Common myeloid progenitor, CD34-positive (primary cell): ENCODE results near the gene PACRG.

Experiments
- CTCF ChIA-PET: fragments of 350-600 bp; sonication (Branson Sonifier 250); formaldehyde crosslinking; loops from one replicate; lab custom pipeline; 2021; ENCODE audit warnings: antibody characterized with exemption; lab: Charles Lee
- POLR2A ChIA-PET: fragments of 350-600 bp; sonication (Branson Sonifier 250); formaldehyde crosslinking; loops from one replicate; lab custom pipeline; 2021; ENCODE audit warnings: antibody characterized with exemption; lab: Charles Lee
- DNase-seq, 3 donors: peaks; one replicate each; pipeline versions ENCODE4 v3.0.0 to v3.0.0-alpha.2; 2013
- H3K27ac ChIP-seq, 2 experiments: 1 replicate in 1 of 2; 2 replicates in 1 of 2; pipeline ENCODE4 v1.7.0; 2013; ENCODE audit warnings: inconsistent platforms in 2 of 2, low read length in 2 of 2, mild to moderate bottlenecking in 2 of 2, low read depth in 1 of 2, moderate library complexity in 1 of 2; ENCODE audit not compliant: severe bottlenecking in 2 of 2, insufficient read depth in 1 of 2, poor library complexity in 1 of 2
- H3K27me3 ChIP-seq, 5 experiments: replicated peaks in 2 of 5; 1 replicate in 3 of 5; 2 replicates in 2 of 5; pipeline versions ENCODE4 v1.6.1 to v1.7.0; 2013; ENCODE audit warnings: low read length in 4 of 5, mild to moderate bottlenecking in 2 of 5, moderate library complexity in 2 of 5, inconsistent platforms in 1 of 5; ENCODE audit not compliant: insufficient read depth in 5 of 5, control insufficient read depth in 4 of 5
- H3K36me3 ChIP-seq, 4 experiments: 1 replicate in 2 of 4; 2 replicates in 2 of 4; pipeline versions ENCODE4 v1.6.1 to v1.7.0; 2013; ENCODE audit warnings: low read length in 3 of 4, control low read depth in 1 of 4, mild to moderate bottlenecking in 1 of 4; ENCODE audit not compliant: control insufficient read depth in 4 of 4, insufficient read depth in 4 of 4
- H3K4me1 ChIP-seq, 4 experiments: 1 replicate in 3 of 4; 2 replicates in 1 of 4; pipeline versions ENCODE4 v1.6.1 to v1.7.1; 2013; ENCODE audit warnings: low read length in 3 of 4, mild to moderate bottlenecking in 3 of 4, control low read depth in 1 of 4, inconsistent platforms in 1 of 4, moderate library complexity in 1 of 4; ENCODE audit not compliant: control insufficient read depth in 4 of 4, insufficient read depth in 4 of 4; ENCODE audit errors: control extremely low read depth in 1 of 4
- H3K4me3 ChIP-seq, 7 experiments: 1 replicate in 4 of 7; 2 replicates in 3 of 7; pipeline versions ENCODE4 v1.5.1 to v1.7.0; 2013; ENCODE audit warnings: mild to moderate bottlenecking in 7 of 7, low read length in 6 of 7, moderate library complexity in 6 of 7, inconsistent platforms in 2 of 7, low read depth in 2 of 7, control low read depth in 1 of 7; ENCODE audit not compliant: insufficient read depth in 4 of 7, control insufficient read depth in 1 of 7; ENCODE audit errors: extremely low read depth in 1 of 7
- H3K9me3 ChIP-seq, 5 experiments: 1 replicate in 4 of 5; 2 replicates in 1 of 5; pipeline versions ENCODE4 v1.6.1 to v1.7.1; 2013; ENCODE audit warnings: low read length in 4 of 5, mild to moderate bottlenecking in 2 of 5, inconsistent platforms in 1 of 5, low read depth in 1 of 5, moderate library complexity in 1 of 5; ENCODE audit not compliant: control insufficient read depth in 4 of 5, insufficient read depth in 2 of 5; ENCODE audit errors: control extremely low read depth in 1 of 5
- WGBS: methylation state at CpG from one replicate; pipeline ENCODE4 v1.1.5; 2013; ENCODE audit not compliant: insufficient coverage; 5-methylcytosine and 5-hydroxymethylcytosine counted together

Gene PACRG

GRCh38 chr6:163166507-163166906 lies 438.7 kb downstream of the PACRG start:
- no peaks in the 10 kb centered on the region for H3K27me3 ChIP-seq
- H3K9me3 ChIP-seq = no peaks in the 10 kb centered on the region
- no peak for DNase-seq
- WGBS = no CpG with 5 or more reads among the region's 3 CpGs
- H3K27ac ChIP-seq = no peak overlapping the region
- H3K36me3 ChIP-seq = no peaks in the 10 kb centered on the region
- ChIA-PET CTCF (no interaction called here), POLR2A (interaction anchor here (0.6 kb wide), 1 partner anchor 23 kb away, joined by 3 read pairs; no protein-coding TSS in a partner anchor)
- no peak overlapping the region for H3K4me3 ChIP-seq
- H3K4me1 ChIP-seq = no peaks in the 10 kb centered on the region

- WGBS = over 99% methylated on average over 11 of the region's 11 CpGs
- Histone ChIP-seq H3K4me3 (no peak overlapping the region), H3K4me1 (no peaks in the 10 kb centered on the region), H3K27ac (no peak overlapping the region), H3K36me3 (no peaks in the 10 kb centered on the region), H3K9me3 (no peaks in the 10 kb centered on the region), H3K27me3 (no peaks in the 10 kb centered on the region)
- no peak for DNase-seq
- CTCF ChIA-PET = interaction anchor here (0.9 to 1.5 kb wide), 3 partner anchors 41 to 155 kb away, joined by 3 read pairs; no protein-coding TSS in a partner anchor
- POLR2A ChIA-PET = no interaction called here
Measured at GRCh38 chr6:163169521-163169920, 441.7 kb downstream of the PACRG start.

GRCh38 chr6:163170294-163170883 lies 442.6 kb downstream of the PACRG start:
- H3K4me3 ChIP-seq = no peak overlapping the region
- no peaks in the 10 kb centered on the region for H3K27me3 ChIP-seq
- POLR2A ChIA-PET = no interaction called here
- H3K27ac ChIP-seq = no peak overlapping the region
- CTCF ChIA-PET = interaction anchor here (0.9 to 2.0 kb wide), 7 partner anchors 9 to 155 kb away, joined by 3 to 7 read pairs (median 3); no protein-coding TSS in a partner anchor
- no peaks in the 10 kb centered on the region for H3K4me1 ChIP-seq
- no peaks in the 10 kb centered on the region for H3K9me3 ChIP-seq
- no peaks in the 10 kb centered on the region for H3K36me3 ChIP-seq
- peak; percentile 25 to 41 (median 38) for DNase-seq
- 86% methylated on average over 13 of the region's 14 CpGs for WGBS

GRCh38 chr6:163173741-163174140 lies 446.0 kb downstream of the PACRG start:
- Histone ChIP-seq H3K27me3 (no peaks in the 10 kb centered on the region), H3K4me3 (no peak overlapping the region), H3K36me3 (no peaks in the 10 kb centered on the region), H3K27ac (no peak overlapping the region), H3K4me1 (no peaks in the 10 kb centered on the region), H3K9me3 (no peaks in the 10 kb centered on the region)
- WGBS = 94% methylated on average over 4 of the region's 6 CpGs
- ChIA-PET POLR2A (no interaction called here), CTCF (no interaction called here)
- no peak for DNase-seq

- no peak for DNase-seq
- ChIA-PET POLR2A (no interaction called here), CTCF (interaction anchor here (1.1 kb wide), 1 partner anchor 226 kb away, joined by 3 read pairs; no protein-coding TSS in a partner anchor)
- Histone ChIP-seq H3K4me1 (no peaks in the 10 kb centered on the region), H3K4me3 (no peak overlapping the region), H3K9me3 (no peaks in the 10 kb centered on the region), H3K36me3 (no peaks in the 10 kb centered on the region), H3K27ac (no peak overlapping the region), H3K27me3 (no peaks in the 10 kb centered on the region)
- WGBS = 73% methylated on average over 3 of the region's 4 CpGs
Measured at GRCh38 chr6:163175301-163175700, 447.5 kb downstream of the PACRG start.

GRCh38 chr6:163176097-163176496 lies 448.3 kb downstream of the PACRG start:
- Histone ChIP-seq H3K4me3 (no peak overlapping the region), H3K27me3 (no peaks in the 10 kb centered on the region), H3K9me3 (no peaks in the 10 kb centered on the region), H3K27ac (no peak overlapping the region), H3K36me3 (no peaks in the 10 kb centered on the region), H3K4me1 (no peaks in the 10 kb centered on the region)
- no peak for DNase-seq
- 94% methylated on average over 2 of the region's 3 CpGs for WGBS
- ChIA-PET POLR2A (no interaction called here), CTCF (interaction anchor here (1.1 kb wide), 1 partner anchor 226 kb away, joined by 3 read pairs; no protein-coding TSS in a partner anchor)

GRCh38 chr6:163177007-163177406 lies 449.2 kb downstream of the PACRG start:
- H3K27me3 ChIP-seq = peaks cover 0 to 2% (median 0%) of the 10 kb centered on the region in 5 experiments
- no peak overlapping the region for H3K4me3 ChIP-seq
- H3K27ac ChIP-seq = no peak overlapping the region
- DNase-seq = no peak
- ChIA-PET POLR2A (no interaction called here), CTCF (no interaction called here)
- 93% methylated on average over 3 of the region's 4 CpGs for WGBS
- no peaks in the 10 kb centered on the region for H3K36me3 ChIP-seq
- H3K4me1 ChIP-seq = no peaks in the 10 kb centered on the region
- H3K9me3 ChIP-seq = no peaks in the 10 kb centered on the region
